A549 (cell line): ENCODE results near the gene CALML4. TPM values are rescaled to one million over a fixed set of nuclear protein-coding genes. Genes with fewer than 3 reads are reported as not detected.

Experiments used
- ATAC-seq, 2 experiments: fragments of 200-7000 bp in 1 of 2; fragments of >200 bp in 1 of 2; cut with Nextera tagmentation in 1 of 2; cut with Tn5 transposase in 1 of 2; 3 replicates each; pipeline versions ENCODE4 v1.8.0 to v1.9.1; 2018 to 2020; ENCODE audit warnings: mild to moderate bottlenecking in 1 of 2, moderate library complexity in 1 of 2
- CTCF ChIA-PET: fragments of 300-600 bp; sonication (Branson Sonifier 250); formaldehyde crosslinking; extraction: SDS; loops from one replicate; lab custom pipeline; 2021; ENCODE audit warnings: antibody characterized with exemption, inconsistent platforms; lab: Yijun Ruan, JAX
- POLR2A ChIA-PET: fragments of 350-600 bp; formaldehyde crosslinking; extraction: SDS; loops from one replicate; lab custom pipeline; 2021; ENCODE audit warnings: antibody characterized with exemption, inconsistent platforms; lab: Yijun Ruan, JAX
- DNase-seq, 2 experiments: peaks; one replicate each; pipeline versions ENCODE4 v3.0.0 to v3.0.0-alpha.2; 2011 to 2016; ENCODE audit warnings: low read depth in 1 of 2, low spot score in 1 of 2
- FAIRE-seq: peaks from 2 replicates; lab custom pipeline; 2011; peaks lifted over from hg19 to GRCh38; lab: Jason Lieb, UNC
- H3K27ac ChIP-seq, 2 experiments: fragments of >200 bp; sonication (Bioruptor Twin); formaldehyde crosslinking; 3 replicates each; pipeline ENCODE4 v1.5.1; 2016 to 2017
- H3K4me1 ChIP-seq: fragments of >200 bp; sonication (Bioruptor Twin); formaldehyde crosslinking; 3 replicates; pipeline ENCODE4 v1.6.1; 2016
- H3K4me2 ChIP-seq: fragments of >200 bp; sonication (Bioruptor Twin); formaldehyde crosslinking; 3 replicates; pipeline ENCODE4 v1.6.1; 2016
- H3K4me3 ChIP-seq: fragments of >200 bp; sonication (Bioruptor Twin); formaldehyde crosslinking; 3 replicates; pipeline ENCODE4 v1.5.1; 2016
- H3K9me3 ChIP-seq: fragments of >200 bp; sonication (Bioruptor Twin); formaldehyde crosslinking; 3 replicates; pipeline ENCODE4 v1.6.1; 2016
- BHLHE40 ChIP-seq: IDR thresholded peaks from 2 replicates; pipeline ENCODE4 v1.6.1; 2012; ENCODE audit warnings: low read depth, low read length, inconsistent platforms
- EHF ChIP-seq: fragments of 250-450 bp; sonication (Bioruptor Pico); IDR thresholded peaks from 2 replicates; pipeline ENCODE4 v1.5.0; 2020; ENCODE audit warnings: mild to moderate bottlenecking
- EHMT2 ChIP-seq: fragments of 200-600 bp; sonication (generic); IDR thresholded peaks from 2 replicates; pipeline ENCODE4 v1.6.1; 2016; ENCODE audit warnings: antibody characterized with exemption, low read depth, mild to moderate bottlenecking, moderate library complexity
- EP300 ChIP-seq, 2 experiments: fragments of >200 bp; sonication (Bioruptor Twin); formaldehyde crosslinking; IDR thresholded peaks; 2 replicates in 1 of 2; 3 replicates in 1 of 2; pipeline ENCODE4 v1.6.1; 2016 to 2017
- ESRRA ChIP-seq: fragments of 150-350 bp; IDR thresholded peaks from 2 replicates; pipeline ENCODE4 v1.6.1; 2014; ENCODE audit warnings: mild to moderate bottlenecking, low read length, borderline replicate concordance
- FOSB ChIP-seq: fragments of 250-450 bp; sonication (Bioruptor Pico); IDR thresholded peaks from 2 replicates; pipeline ENCODE4 v1.5.0; 2020; ENCODE audit warnings: mild to moderate bottlenecking, moderate library complexity
- GATA3 ChIP-seq: IDR thresholded peaks from 2 replicates; pipeline ENCODE4 v1.6.1; 2012; ENCODE audit warnings: borderline replicate concordance
- HEYL ChIP-seq: fragments of 250-450 bp; sonication (Bioruptor Pico); IDR thresholded peaks from 2 replicates; pipeline ENCODE4 v1.8.0; 2021; ENCODE audit warnings: mild to moderate bottlenecking, moderate library complexity
- HOXB13 ChIP-seq: fragments of 250-450 bp; sonication (Bioruptor Pico); IDR thresholded peaks from 2 replicates; pipeline ENCODE4 v1.5.0; 2020; ENCODE audit warnings: low read depth, mild to moderate bottlenecking, moderate library complexity
- HOXB5 ChIP-seq: fragments of 250-450 bp; sonication (Bioruptor Pico); IDR thresholded peaks from 2 replicates; pipeline ENCODE4 v1.5.0; 2020; ENCODE audit warnings: mild to moderate bottlenecking, moderate library complexity
- JUN ChIP-seq, 2 experiments: fragments of >200 bp; sonication (Bioruptor Twin); formaldehyde crosslinking; IDR thresholded peaks; 2 replicates in 1 of 2; 3 replicates in 1 of 2; pipeline ENCODE4 v1.6.1; 2016 to 2017
- JUNB ChIP-seq: fragments of >200 bp; sonication (Bioruptor Twin); formaldehyde crosslinking; IDR thresholded peaks from 2 replicates; pipeline ENCODE4 v1.6.1; 2016
- MAFK ChIP-seq: fragments of 450-650 bp; IDR thresholded peaks from 2 replicates; pipeline ENCODE4 v1.6.1; 2014; ENCODE audit not compliant: partially characterized antibody
- NPAS2 ChIP-seq: fragments of 250-450 bp; sonication (Bioruptor Pico); IDR thresholded peaks from 2 replicates; pipeline ENCODE4 v1.8.0; 2022; ENCODE audit warnings: mild to moderate bottlenecking, moderate library complexity, borderline replicate concordance
- POLR2A ChIP-seq: IDR thresholded peaks from 2 replicates; pipeline ENCODE4 v1.6.1; 2012; ENCODE audit warnings: mild to moderate bottlenecking, low read length
- RAD21 ChIP-seq, 2 experiments: fragments of >200 bp in 1 of 2; sonication (Bioruptor Twin) in 1 of 2; formaldehyde crosslinking in 1 of 2; IDR thresholded peaks in 1 of 2; conservative IDR thresholded peaks in 1 of 2; 2 replicates in 1 of 2; 3 replicates in 1 of 2; pipeline ENCODE4 v1.6.1; 2012 to 2018; ENCODE audit warnings: inconsistent platforms in 1 of 2
- RARB ChIP-seq: fragments of 250-450 bp; sonication (Bioruptor Pico); IDR thresholded peaks from 2 replicates; pipeline ENCODE4 v1.8.0; 2021; ENCODE audit warnings: mild to moderate bottlenecking, moderate library complexity
- RFX5 ChIP-seq: fragments of 450-650 bp; IDR thresholded peaks from 2 replicates; pipeline ENCODE4 v1.7.1; 2014; ENCODE audit warnings: antibody characterized with exemption, mild to moderate bottlenecking, moderate library complexity
- SMC3 ChIP-seq: fragments of >200 bp; sonication (Bioruptor Twin); formaldehyde crosslinking; IDR thresholded peaks from 3 replicates; pipeline ENCODE4 v1.6.1; 2018; ENCODE audit warnings: inconsistent platforms
- TFCP2L1 ChIP-seq: fragments of 250-450 bp; sonication (Bioruptor Pico); IDR thresholded peaks from 2 replicates; pipeline ENCODE4 v1.5.0; 2021; ENCODE audit warnings: mild to moderate bottlenecking
- ZC3H11A ChIP-seq: fragments of 450-650 bp; IDR thresholded peaks from 2 replicates; pipeline ENCODE4 v1.6.1; 2014; ENCODE audit warnings: antibody characterized with exemption, mild to moderate bottlenecking
- ZSCAN20 ChIP-seq: fragments of 250-450 bp; sonication (Bioruptor Pico); IDR thresholded peaks from 2 replicates; pipeline ENCODE4 v1.8.0; 2022; ENCODE audit warnings: mild to moderate bottlenecking, moderate library complexity
- WGBS: methylation state at CpG from one replicate; pipeline ENCODE4 v1.1.6; 2017; ENCODE audit errors: missing lambda C conversion rate; 5-methylcytosine and 5-hydroxymethylcytosine counted together
- polyA plus RNA-seq, 4 experiments: library from polyadenylated mRNA; depleted of rRNA in 3 of 4; stranded (reverse); fragments of >200 nt; fragmentation: RNase III in 1 of 4; extraction: RNeasy Plus Mini Kit Qiagen cat#74134 plus additional on column Dnase treatment in 1 of 4; gene quantifications; 2 replicates in 3 of 4; 3 replicates in 1 of 4; pipeline ENCODE4 v1.2.3, GENCODE V29; 2011 to 2017
- TF ChIP-seq, protein P1 (sequence below): IDR thresholded peaks from 2 replicates; pipeline ENCODE4 v1.6.1; 2012; ENCODE audit warnings: low read depth, borderline replicate concordance
- TF ChIP-seq, protein P2 (sequence below): fragments of 200-600 bp; sonication (generic); IDR thresholded peaks from 2 replicates; pipeline ENCODE4 v1.6.1; 2016; ENCODE audit warnings: antibody characterized with exemption, mild to moderate bottlenecking, moderate library complexity
- TF ChIP-seq, protein P3 (sequence below): fragments of >200 bp; sonication (Bioruptor Twin); formaldehyde crosslinking; IDR thresholded peaks from 2 replicates; pipeline ENCODE4 v1.6.1; 2016
- TF ChIP-seq, protein P4 (sequence below): IDR thresholded peaks from 2 replicates; pipeline ENCODE4 v1.6.1; 2012
- TF ChIP-seq, protein P5 (sequence below): fragments of >200 bp; sonication (Bioruptor Twin); formaldehyde crosslinking; IDR thresholded peaks from 3 replicates; pipeline ENCODE4 v1.5.1; 2016

CALML4 gene
- polyA plus RNA-seq, 2 of the 4 experiments (the other 2 are of a cell fraction) = 12.1 to 18.2 TPM

DNA sequence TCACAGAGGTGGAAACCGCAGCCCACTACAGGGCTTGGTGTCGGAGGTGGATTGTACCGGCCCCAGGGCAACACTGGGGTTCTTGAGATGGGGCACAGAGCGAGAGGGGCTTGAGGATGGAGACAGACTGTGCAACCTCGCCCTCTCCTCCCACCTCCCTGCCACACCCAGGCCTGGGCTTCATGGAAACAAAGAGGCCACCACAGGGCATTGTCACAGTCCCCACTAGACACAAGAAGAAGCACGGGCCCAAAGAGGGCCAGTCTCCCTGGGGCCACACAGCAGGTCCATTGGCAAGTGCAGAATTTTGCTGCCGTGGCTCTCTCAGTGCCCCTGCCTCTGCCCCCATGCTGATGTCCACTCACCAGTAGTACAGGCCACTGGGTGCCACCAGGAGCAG is 4.1 kb upstream of the CALML4 start:
- Histone ChIP-seq H3K4me1 (peaks cover 4% of the 10 kb centered on the region; the same call in 1 of the 3 replicates), H3K27ac (no peak overlapping the region), H3K4me2 (no peak overlapping the region), H3K4me3 (no peak overlapping the region), H3K9me3 (no peaks in the 10 kb centered on the region)
- FAIRE-seq (no peak), DNase-seq (no peak), ATAC-seq (no peak)
- POLR2A ChIA-PET = no interaction called here
- no peak for TF ChIP-seq ZC3H11A
- TF ChIP-seq BHLHE40 = no peak
- TF ChIP-seq JUN (IDR thresholded peaks at IDR 0.05) = no peak
- TF ChIP-seq RFX5 = no peak
- TF ChIP-seq, protein P1, sequence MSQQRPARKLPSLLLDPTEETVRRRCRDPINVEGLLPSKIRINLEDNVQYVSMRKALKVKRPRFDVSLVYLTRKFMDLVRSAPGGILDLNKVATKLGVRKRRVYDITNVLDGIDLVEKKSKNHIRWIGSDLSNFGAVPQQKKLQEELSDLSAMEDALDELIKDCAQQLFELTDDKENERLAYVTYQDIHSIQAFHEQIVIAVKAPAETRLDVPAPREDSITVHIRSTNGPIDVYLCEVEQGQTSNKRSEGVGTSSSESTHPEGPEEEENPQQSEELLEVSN = no peak
- TF ChIP-seq SMC3 = no peak
- TF ChIP-seq GATA3 = no peak
- no peak for TF ChIP-seq FOSB (CRISPR knock-in tag)
- TF ChIP-seq TFCP2L1 = no peak
- 88% methylated on average over 6 of the region's 7 CpGs for WGBS
- CTCF ChIA-PET = interaction anchor here (2.8 to 2.9 kb wide), 2 partner anchors 13 to 346 kb away, joined by 29 to 42 read pairs; no protein-coding TSS in a partner anchor

DNA sequence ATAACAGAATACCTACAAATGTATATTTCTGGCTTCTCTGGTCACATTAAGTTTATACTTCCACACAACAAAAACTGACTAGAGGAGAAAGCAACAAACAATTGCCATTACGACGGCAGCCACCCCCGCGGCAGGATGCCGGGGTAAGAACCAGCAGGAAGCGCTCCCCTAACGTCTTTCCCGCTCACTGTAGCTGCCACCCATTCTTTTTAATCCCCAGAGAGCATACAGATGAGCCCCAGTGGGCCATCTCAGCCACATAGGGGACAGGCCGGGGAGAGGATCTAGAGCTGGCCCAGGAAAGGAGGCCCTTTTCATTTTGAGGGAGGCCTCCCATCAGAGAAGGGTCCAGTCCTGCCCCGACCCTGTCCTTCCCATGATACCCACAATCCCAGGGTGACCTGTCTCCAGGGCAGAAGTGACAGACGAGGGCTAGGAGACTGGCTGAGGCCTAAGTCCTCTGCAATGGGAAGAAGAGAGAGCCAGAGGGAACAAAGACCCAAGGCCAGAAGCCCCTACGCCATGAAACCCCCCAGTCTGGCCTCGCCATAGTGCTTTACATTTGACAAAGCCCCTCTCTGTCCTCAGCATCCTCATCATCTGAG is 3.6 kb upstream of the CALML4 start:
- Histone ChIP-seq H3K4me2 (no peak overlapping the region), H3K4me3 (no peak overlapping the region), H3K4me1 (peaks cover 4% of the 10 kb centered on the region; the same call in 1 of the 3 replicates), H3K9me3 (no peaks in the 10 kb centered on the region), H3K27ac (no peak overlapping the region)
- POLR2A ChIA-PET = no interaction called here
- WGBS = 93% methylated on average over 13 of the region's 13 CpGs
- DNase-seq (no peak), FAIRE-seq (no peak), ATAC-seq (no peak)
- CTCF ChIA-PET = interaction anchor here (0.7 to 1.2 kb wide), 3 partner anchors 18 to 345 kb away, joined by 3 read pairs; no protein-coding TSS in a partner anchor
- TF ChIP-seq HOXB5 (CRISPR knock-in tag) (no peak), SMC3 (no peak), RFX5 (no peak), JUNB (no peak), RARB (no peak), HOXB13 (no peak), ESRRA (no peak), EHMT2 (no peak), GATA3 (no peak)

DNA sequence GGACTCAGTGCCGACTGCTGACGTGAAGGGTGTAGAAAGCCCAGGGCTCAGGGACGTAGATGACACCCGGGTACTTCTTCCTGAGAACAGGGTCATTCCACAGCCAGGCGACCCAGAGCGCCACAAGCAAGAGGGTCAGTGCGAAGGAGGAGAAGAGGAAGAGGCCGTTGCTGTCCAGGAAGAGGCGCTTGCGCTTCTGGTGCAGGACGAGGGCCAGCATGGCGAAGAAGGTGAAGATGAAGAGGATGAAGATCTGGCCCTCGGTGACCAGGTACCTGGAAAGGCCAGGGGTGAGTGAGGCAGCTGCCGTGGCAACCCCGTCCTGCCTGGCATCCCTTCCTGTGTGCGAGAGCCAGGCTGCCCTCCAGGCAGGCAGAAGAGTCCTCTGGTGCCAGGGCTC is 3.0 kb upstream of the CALML4 start:
- ATAC-seq = no peak
- FAIRE-seq = no peak
- CTCF ChIA-PET = interaction anchor here (0.7 to 1.2 kb wide), 3 partner anchors 17 to 344 kb away, joined by 3 read pairs; no protein-coding TSS in a partner anchor
- no peak for TF ChIP-seq POLR2A
- TF ChIP-seq, protein P2, sequence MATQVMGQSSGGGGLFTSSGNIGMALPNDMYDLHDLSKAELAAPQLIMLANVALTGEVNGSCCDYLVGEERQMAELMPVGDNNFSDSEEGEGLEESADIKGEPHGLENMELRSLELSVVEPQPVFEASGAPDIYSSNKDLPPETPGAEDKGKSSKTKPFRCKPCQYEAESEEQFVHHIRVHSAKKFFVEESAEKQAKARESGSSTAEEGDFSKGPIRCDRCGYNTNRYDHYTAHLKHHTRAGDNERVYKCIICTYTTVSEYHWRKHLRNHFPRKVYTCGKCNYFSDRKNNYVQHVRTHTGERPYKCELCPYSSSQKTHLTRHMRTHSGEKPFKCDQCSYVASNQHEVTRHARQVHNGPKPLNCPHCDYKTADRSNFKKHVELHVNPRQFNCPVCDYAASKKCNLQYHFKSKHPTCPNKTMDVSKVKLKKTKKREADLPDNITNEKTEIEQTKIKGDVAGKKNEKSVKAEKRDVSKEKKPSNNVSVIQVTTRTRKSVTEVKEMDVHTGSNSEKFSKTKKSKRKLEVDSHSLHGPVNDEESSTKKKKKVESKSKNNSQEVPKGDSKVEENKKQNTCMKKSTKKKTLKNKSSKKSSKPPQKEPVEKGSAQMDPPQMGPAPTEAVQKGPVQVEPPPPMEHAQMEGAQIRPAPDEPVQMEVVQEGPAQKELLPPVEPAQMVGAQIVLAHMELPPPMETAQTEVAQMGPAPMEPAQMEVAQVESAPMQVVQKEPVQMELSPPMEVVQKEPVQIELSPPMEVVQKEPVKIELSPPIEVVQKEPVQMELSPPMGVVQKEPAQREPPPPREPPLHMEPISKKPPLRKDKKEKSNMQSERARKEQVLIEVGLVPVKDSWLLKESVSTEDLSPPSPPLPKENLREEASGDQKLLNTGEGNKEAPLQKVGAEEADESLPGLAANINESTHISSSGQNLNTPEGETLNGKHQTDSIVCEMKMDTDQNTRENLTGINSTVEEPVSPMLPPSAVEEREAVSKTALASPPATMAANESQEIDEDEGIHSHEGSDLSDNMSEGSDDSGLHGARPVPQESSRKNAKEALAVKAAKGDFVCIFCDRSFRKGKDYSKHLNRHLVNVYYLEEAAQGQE = no peak
- no peak for TF ChIP-seq MAFK
- TF ChIP-seq, protein P3, sequence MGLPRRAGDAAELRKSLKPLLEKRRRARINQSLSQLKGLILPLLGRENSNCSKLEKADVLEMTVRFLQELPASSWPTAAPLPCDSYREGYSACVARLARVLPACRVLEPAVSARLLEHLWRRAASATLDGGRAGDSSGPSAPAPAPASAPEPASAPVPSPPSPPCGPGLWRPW = no peak
- TF ChIP-seq, protein P1 = no peak
- no peak for TF ChIP-seq JUNB
- TF ChIP-seq HEYL (CRISPR knock-in tag) = no peak
- TF ChIP-seq HOXB5 (CRISPR knock-in tag) = no peak
- no peak for TF ChIP-seq RAD21 (conservative IDR thresholded peaks at IDR 0.05 in 1 of 2, IDR thresholded peaks at IDR 0.05 in 1 of 2)
- TF ChIP-seq NPAS2 (CRISPR knock-in tag) = no peak
- no peak for TF ChIP-seq EP300 (IDR thresholded peaks at IDR 0.05)
- TF ChIP-seq ZSCAN20 = no peak
- TF ChIP-seq, protein P4, sequence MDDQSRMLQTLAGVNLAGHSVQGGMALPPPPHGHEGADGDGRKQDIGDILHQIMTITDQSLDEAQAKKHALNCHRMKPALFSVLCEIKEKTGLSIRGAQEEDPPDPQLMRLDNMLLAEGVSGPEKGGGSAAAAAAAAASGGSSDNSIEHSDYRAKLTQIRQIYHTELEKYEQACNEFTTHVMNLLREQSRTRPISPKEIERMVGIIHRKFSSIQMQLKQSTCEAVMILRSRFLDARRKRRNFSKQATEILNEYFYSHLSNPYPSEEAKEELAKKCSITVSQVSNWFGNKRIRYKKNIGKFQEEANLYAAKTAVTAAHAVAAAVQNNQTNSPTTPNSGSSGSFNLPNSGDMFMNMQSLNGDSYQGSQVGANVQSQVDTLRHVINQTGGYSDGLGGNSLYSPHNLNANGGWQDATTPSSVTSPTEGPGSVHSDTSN = no peak
- no peak for TF ChIP-seq EHF
- TF ChIP-seq, protein P5, sequence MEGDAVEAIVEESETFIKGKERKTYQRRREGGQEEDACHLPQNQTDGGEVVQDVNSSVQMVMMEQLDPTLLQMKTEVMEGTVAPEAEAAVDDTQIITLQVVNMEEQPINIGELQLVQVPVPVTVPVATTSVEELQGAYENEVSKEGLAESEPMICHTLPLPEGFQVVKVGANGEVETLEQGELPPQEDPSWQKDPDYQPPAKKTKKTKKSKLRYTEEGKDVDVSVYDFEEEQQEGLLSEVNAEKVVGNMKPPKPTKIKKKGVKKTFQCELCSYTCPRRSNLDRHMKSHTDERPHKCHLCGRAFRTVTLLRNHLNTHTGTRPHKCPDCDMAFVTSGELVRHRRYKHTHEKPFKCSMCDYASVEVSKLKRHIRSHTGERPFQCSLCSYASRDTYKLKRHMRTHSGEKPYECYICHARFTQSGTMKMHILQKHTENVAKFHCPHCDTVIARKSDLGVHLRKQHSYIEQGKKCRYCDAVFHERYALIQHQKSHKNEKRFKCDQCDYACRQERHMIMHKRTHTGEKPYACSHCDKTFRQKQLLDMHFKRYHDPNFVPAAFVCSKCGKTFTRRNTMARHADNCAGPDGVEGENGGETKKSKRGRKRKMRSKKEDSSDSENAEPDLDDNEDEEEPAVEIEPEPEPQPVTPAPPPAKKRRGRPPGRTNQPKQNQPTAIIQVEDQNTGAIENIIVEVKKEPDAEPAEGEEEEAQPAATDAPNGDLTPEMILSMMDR = no peak

More for the DNA sequence above, 3.0 kb upstream of the CALML4 start:
- H3K27ac ChIP-seq = no peak overlapping the region
- no peak overlapping the region for H3K4me3 ChIP-seq
- POLR2A ChIA-PET = no interaction called here
- peaks cover 4% of the 10 kb centered on the region; the same call in 1 of the 3 replicates for H3K4me1 ChIP-seq
- no peak for DNase-seq
- no peak overlapping the region for H3K4me2 ChIP-seq
- H3K9me3 ChIP-seq = no peaks in the 10 kb centered on the region
- WGBS = 92% methylated on average over 16 of the region's 16 CpGs
